MM.1S (cell line): ENCODE measurements around the gene DDOST.
A peak's percentile ranks its signal among the peaks of the same experiment; 100 is the strongest.

ENCODE experiments used
- DNase-seq: peaks from one replicate; pipeline ENCODE4 v3.0.0-alpha.2; 2015
- H2AFZ ChIP-seq: fragments of 300-600 bp; sonication (generic); 2 replicates; pipeline ENCODE4 v1.6.0; 2016; ENCODE audit warnings: antibody characterized with exemption, low read length
- H3F3A ChIP-seq: fragments of 300-600 bp; sonication (generic); 2 replicates; pipeline ENCODE4 v1.6.1; 2016; ENCODE audit warnings: mild to moderate bottlenecking, antibody characterized with exemption, low read length, moderate library complexity, mixed read lengths; ENCODE audit not compliant: insufficient read depth
- H3K27ac ChIP-seq: fragments of 300-600 bp; sonication (generic); 2 replicates; pipeline ENCODE4 v1.5.1; 2016; ENCODE audit warnings: mild to moderate bottlenecking, low read length
- H3K27me3 ChIP-seq: fragments of 300-600 bp; sonication (generic); replicated peaks from 2 replicates; pipeline ENCODE4 v1.6.0; 2016; ENCODE audit warnings: low read length; ENCODE audit not compliant: insufficient read depth
- H3K36me3 ChIP-seq: fragments of 300-600 bp; sonication (generic); replicated peaks from 2 replicates; pipeline ENCODE4 v1.6.1; 2016; ENCODE audit warnings: mild to moderate bottlenecking, low read length, mixed read lengths; ENCODE audit not compliant: insufficient read depth
- H3K4me1 ChIP-seq: fragments of 300-600 bp; sonication (generic); 2 replicates; pipeline ENCODE4 v1.6.1; 2016; ENCODE audit warnings: low read length, mixed read lengths
- H3K4me2 ChIP-seq: fragments of 300-600 bp; sonication (generic); 2 replicates; pipeline ENCODE4 v1.6.0; 2016; ENCODE audit warnings: low read depth, low read length
- H3K4me3 ChIP-seq: fragments of 300-600 bp; sonication (generic); 2 replicates; pipeline ENCODE4 v1.5.1; 2016; ENCODE audit warnings: low read length, mixed read lengths
- H3K79me2 ChIP-seq: fragments of 300-600 bp; sonication (generic); 2 replicates; pipeline ENCODE4 v1.6.1; 2016; ENCODE audit warnings: mixed run types, low read length, mixed read lengths
- H3K9ac ChIP-seq: fragments of 300-600 bp; sonication (generic); 2 replicates; pipeline ENCODE4 v1.6.1; 2016; ENCODE audit warnings: low read length, mixed read lengths
- H3K9me2 ChIP-seq: fragments of 300-600 bp; sonication (generic); replicated peaks from 2 replicates; pipeline ENCODE4 v1.6.1; 2016; ENCODE audit warnings: mild to moderate bottlenecking, low read length, mixed read lengths; ENCODE audit not compliant: insufficient read depth
- H3K9me3 ChIP-seq: fragments of 300-600 bp; sonication (generic); replicated peaks from 2 replicates; pipeline ENCODE4 v1.6.1; 2016; ENCODE audit warnings: mild to moderate bottlenecking, low read length, mixed read lengths; ENCODE audit not compliant: insufficient read depth
- H4K20me1 ChIP-seq: fragments of 300-600 bp; sonication (generic); 2 replicates; pipeline ENCODE4 v1.6.1; 2016; ENCODE audit warnings: mild to moderate bottlenecking, low read length, moderate library complexity, mixed read lengths; ENCODE audit not compliant: insufficient read depth
- EZH2 ChIP-seq: fragments of 300-600 bp; sonication (generic); optimal IDR thresholded peaks from 2 replicates; pipeline ENCODE3; 2017; ENCODE audit warnings: low read depth, mild to moderate bottlenecking, antibody characterized with exemption, low read length, mixed read lengths
- EZH2phosphoT487 ChIP-seq: fragments of 300-600 bp; sonication (generic); IDR thresholded peaks from 2 replicates; pipeline ENCODE4 v1.6.1; 2018; ENCODE audit warnings: antibody characterized with exemption, low read length
- TF ChIP-seq, protein P1 (sequence below): fragments of 300-600 bp; sonication (generic); IDR thresholded peaks from 2 replicates; pipeline ENCODE4 v1.5.1; 2016; ENCODE audit warnings: antibody characterized with exemption, low read length, mixed read lengths

DDOST gene

GRCh38 chr1:20619999-20620398 is 41.2 kb downstream of the DDOST start:
- Histone ChIP-seq H3K27ac (no peak overlapping the region), H3K4me2 (no peak overlapping the region), H3K79me2 (no peaks in the 10 kb centered on the region), H3K27me3 (peaks cover 10% of the 10 kb centered on the region), H3F3A (no peaks in the 10 kb centered on the region), H3K36me3 (no peaks in the 10 kb centered on the region), H3K4me3 (no peak overlapping the region), H3K9me3 (no peaks in the 10 kb centered on the region), H3K4me1 (peaks cover 11% of the 10 kb centered on the region), H2AFZ (no peak overlapping the region), H3K9ac (no peak overlapping the region), H4K20me1 (no peaks in the 10 kb centered on the region), H3K9me2 (no peaks in the 10 kb centered on the region)
- DNase-seq, result no peak
- no peak for TF ChIP-seq EZH2phosphoT487
- TF ChIP-seq EZH2, result no peak
- TF ChIP-seq, protein P1, sequence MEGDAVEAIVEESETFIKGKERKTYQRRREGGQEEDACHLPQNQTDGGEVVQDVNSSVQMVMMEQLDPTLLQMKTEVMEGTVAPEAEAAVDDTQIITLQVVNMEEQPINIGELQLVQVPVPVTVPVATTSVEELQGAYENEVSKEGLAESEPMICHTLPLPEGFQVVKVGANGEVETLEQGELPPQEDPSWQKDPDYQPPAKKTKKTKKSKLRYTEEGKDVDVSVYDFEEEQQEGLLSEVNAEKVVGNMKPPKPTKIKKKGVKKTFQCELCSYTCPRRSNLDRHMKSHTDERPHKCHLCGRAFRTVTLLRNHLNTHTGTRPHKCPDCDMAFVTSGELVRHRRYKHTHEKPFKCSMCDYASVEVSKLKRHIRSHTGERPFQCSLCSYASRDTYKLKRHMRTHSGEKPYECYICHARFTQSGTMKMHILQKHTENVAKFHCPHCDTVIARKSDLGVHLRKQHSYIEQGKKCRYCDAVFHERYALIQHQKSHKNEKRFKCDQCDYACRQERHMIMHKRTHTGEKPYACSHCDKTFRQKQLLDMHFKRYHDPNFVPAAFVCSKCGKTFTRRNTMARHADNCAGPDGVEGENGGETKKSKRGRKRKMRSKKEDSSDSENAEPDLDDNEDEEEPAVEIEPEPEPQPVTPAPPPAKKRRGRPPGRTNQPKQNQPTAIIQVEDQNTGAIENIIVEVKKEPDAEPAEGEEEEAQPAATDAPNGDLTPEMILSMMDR, result no peak

DNA sequence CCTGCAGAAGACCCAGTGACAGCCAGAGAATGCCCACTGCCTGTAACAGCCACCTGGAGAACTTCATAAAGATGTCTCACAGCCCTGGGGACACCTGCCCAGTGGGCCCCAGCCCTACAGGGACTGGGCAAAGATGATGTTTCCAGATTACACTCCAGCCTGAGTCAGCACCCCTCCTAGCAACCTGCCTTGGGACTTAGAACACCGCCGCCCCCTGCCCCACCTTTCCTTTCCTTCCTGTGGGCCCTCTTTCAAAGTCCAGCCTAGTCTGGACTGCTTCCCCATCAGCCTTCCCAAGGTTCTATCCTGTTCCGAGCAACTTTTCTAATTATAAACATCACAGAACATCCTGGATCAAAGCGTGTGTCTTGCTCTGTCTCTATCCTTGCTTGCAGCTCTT is 42.6 kb downstream of the DDOST start:
- H3K9me3 ChIP-seq, result no peaks in the 10 kb centered on the region
- H3K9ac ChIP-seq, result no peak overlapping the region
- H2AFZ ChIP-seq, result no peak overlapping the region
- H3F3A ChIP-seq, result no peaks in the 10 kb centered on the region
- TF ChIP-seq EZH2, result no peak
- TF ChIP-seq, protein P1, result no peak
- TF ChIP-seq EZH2phosphoT487, result no peak
- no peaks in the 10 kb centered on the region for H4K20me1 ChIP-seq
- H3K27me3 ChIP-seq, result peaks cover 10% of the 10 kb centered on the region
- no peak overlapping the region for H3K4me2 ChIP-seq
- no peak for DNase-seq
- H3K36me3 ChIP-seq, result no peaks in the 10 kb centered on the region
- H3K4me3 ChIP-seq, result no peak overlapping the region
- H3K4me1 ChIP-seq, result peaks cover 11% of the 10 kb centered on the region
- H3K79me2 ChIP-seq, result no peaks in the 10 kb centered on the region
- no peaks in the 10 kb centered on the region for H3K9me2 ChIP-seq
- no peak overlapping the region for H3K27ac ChIP-seq

- H3K36me3 ChIP-seq, result no peaks in the 10 kb centered on the region
- H3K4me3 ChIP-seq, result no peak overlapping the region
- no peaks in the 10 kb centered on the region for H4K20me1 ChIP-seq
- H3K9ac ChIP-seq, result no peak overlapping the region
- H3K27me3 ChIP-seq, result peaks cover 5% of the 10 kb centered on the region; the same call in 1 of the 2 replicates
- no peak for DNase-seq
- H3K9me3 ChIP-seq, result no peaks in the 10 kb centered on the region
- no peaks in the 10 kb centered on the region for H3F3A ChIP-seq
- peak overlapping the region; percentile 41; the same call in 1 of the 2 replicates for H3K4me2 ChIP-seq
- H3K27ac ChIP-seq, result no peak overlapping the region
- H2AFZ ChIP-seq, result 0 out of 2 replicates have a peak overlapping the region, but pooled peaks have one; percentile 20
- no peaks in the 10 kb centered on the region for H3K9me2 ChIP-seq
- H3K79me2 ChIP-seq, result no peaks in the 10 kb centered on the region
- peaks cover 11% of the 10 kb centered on the region for H3K4me1 ChIP-seq
- no peak for TF ChIP-seq EZH2phosphoT487
Observed at GRCh38 chr1:20616847-20617487, 44.2 kb downstream of the DDOST start.
